ENCODE data around the gene WWOX.

DNA sequence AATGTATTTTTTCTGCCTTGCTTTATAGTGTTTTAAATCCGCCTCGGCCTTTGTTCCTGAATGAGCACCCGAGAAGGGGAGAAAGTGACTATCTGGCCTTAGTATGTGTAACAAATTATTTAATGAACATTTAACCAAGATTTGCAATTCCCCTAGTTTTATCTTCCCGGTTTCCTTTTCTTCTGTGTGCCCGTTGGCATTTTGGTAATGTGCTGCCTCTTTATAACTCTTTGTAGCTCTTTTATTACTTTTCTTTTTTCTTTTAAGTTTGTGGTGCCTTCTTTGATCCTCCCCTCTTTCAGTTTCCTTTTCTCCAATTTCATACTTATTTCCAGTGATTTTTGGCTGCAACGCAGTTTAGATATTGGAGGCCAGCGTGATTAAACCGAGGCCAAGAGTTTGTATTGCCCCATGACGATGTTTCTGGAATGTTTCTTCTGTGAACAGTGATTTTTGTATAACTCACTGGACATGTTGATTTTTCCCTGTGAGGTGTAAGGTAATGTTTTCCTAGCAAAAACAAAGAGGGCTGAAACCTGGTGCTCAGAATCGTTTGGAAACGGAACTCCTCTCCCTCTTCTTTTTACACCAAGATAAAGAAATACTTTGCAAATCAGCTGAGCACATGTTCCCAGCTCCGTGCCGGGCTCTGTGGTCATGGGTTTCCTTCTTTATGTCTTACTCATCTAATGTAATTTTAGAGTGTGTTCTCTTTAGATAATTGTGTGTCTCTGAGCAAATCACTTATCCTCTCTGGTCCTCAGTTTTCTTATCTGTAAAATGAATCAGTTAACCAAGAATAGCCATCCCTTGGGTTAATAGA is 344.3 kb downstream of the WWOX start:
- no peak for TF ChIP-seq GTF3A (CRISPR knock-in tag; conservative IDR thresholded peaks at IDR 0.05)
- no peak for TF ChIP-seq ZNF569 (CRISPR knock-in tag; IDR thresholded peaks at IDR 0.05; ENCODE audit: borderline replicate concordance)
- no peak for TF ChIP-seq HIVEP1 (CRISPR knock-in tag; IDR thresholded peaks at IDR 0.05)
- TF ChIP-seq MAFF (IDR thresholded peaks at IDR 0.05; ENCODE audit: low read depth, low read length): no peak
- TF ChIP-seq, protein P1, sequence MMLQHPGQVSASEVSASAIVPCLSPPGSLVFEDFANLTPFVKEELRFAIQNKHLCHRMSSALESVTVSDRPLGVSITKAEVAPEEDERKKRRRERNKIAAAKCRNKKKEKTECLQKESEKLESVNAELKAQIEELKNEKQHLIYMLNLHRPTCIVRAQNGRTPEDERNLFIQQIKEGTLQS (CRISPR knock-in tag; IDR thresholded peaks at IDR 0.05): no peak
- TF ChIP-seq TCF12 (IDR thresholded peaks at IDR 0.05): no peak
- TF ChIP-seq TCF12 (CRISPR knock-in tag; IDR thresholded peaks at IDR 0.05): no peak
- TF ChIP-seq, protein P2, sequence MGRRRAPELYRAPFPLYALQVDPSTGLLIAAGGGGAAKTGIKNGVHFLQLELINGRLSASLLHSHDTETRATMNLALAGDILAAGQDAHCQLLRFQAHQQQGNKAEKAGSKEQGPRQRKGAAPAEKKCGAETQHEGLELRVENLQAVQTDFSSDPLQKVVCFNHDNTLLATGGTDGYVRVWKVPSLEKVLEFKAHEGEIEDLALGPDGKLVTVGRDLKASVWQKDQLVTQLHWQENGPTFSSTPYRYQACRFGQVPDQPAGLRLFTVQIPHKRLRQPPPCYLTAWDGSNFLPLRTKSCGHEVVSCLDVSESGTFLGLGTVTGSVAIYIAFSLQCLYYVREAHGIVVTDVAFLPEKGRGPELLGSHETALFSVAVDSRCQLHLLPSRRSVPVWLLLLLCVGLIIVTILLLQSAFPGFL (CRISPR knock-in tag; IDR thresholded peaks at IDR 0.05): no peak
- TF ChIP-seq NFIC (IDR thresholded peaks at IDR 0.05; ENCODE audit: low read length): no peak
- no peak for TF ChIP-seq POLR2AphosphoS5 (IDR thresholded peaks at IDR 0.05; ENCODE audit: low read depth, low read length)
- TF ChIP-seq ZNF276 (CRISPR knock-in tag; IDR thresholded peaks at IDR 0.05; ENCODE audit: low read depth): no peak
- TF ChIP-seq, protein P3, sequence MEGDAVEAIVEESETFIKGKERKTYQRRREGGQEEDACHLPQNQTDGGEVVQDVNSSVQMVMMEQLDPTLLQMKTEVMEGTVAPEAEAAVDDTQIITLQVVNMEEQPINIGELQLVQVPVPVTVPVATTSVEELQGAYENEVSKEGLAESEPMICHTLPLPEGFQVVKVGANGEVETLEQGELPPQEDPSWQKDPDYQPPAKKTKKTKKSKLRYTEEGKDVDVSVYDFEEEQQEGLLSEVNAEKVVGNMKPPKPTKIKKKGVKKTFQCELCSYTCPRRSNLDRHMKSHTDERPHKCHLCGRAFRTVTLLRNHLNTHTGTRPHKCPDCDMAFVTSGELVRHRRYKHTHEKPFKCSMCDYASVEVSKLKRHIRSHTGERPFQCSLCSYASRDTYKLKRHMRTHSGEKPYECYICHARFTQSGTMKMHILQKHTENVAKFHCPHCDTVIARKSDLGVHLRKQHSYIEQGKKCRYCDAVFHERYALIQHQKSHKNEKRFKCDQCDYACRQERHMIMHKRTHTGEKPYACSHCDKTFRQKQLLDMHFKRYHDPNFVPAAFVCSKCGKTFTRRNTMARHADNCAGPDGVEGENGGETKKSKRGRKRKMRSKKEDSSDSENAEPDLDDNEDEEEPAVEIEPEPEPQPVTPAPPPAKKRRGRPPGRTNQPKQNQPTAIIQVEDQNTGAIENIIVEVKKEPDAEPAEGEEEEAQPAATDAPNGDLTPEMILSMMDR (CRISPR knock-in tag; IDR thresholded peaks at IDR 0.05): no peak
